ENCODE results near the gene BABAM2. TPM values are rescaled to one million over a fixed set of nuclear protein-coding genes. Genes with fewer than 3 reads are reported as not detected.

The BABAM2 gene
- total and polyA plus RNA-seq, 7 donors = 34.2 to 74.5 (median 52.3) TPM

DNA sequence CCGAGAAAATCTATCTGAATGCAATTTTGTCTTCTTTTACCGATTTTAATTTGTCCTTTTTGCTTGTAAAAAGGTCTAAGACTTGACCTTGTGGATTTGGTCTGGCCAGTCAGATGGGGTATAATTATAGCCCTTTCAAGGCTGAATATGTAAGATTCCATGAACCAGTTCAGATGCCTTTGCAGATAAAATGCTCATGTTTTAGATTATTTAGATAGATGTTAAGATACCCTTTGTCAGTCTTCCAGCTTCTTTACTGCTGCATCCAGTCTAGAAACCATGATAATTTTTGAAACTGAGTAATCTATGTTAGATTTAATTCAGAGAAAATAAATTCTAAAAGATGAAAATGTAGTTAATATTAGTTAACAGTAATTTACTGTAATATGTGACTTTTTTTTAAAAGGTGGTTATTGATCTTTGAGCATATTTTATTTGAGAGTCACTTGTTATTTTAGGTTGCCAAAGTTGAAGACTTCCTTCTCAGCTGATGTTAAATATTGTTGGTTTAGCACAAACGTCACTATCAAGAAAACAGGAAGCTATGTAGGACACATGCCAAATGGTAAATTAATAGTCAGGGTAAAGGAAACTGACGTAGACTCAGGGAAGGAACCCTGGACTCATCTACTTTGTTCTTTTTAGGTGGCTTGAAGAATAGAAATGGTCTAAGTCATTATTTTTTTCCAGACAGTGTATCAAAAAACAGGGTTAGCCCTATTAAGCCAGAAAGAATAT, 29.8 kb downstream of the BABAM2 start:
- 23 to 28% (median 25%) methylated on average over 4 of the region's 4 CpGs for WGBS, 3 donors
- Histone ChIP-seq H3K4me1 (peaks cover 38% of the 10 kb centered on the region), H3K27ac (peak overlapping the region; percentile 53), H3K9me3 (no peaks in the 10 kb centered on the region), H3K36me3 (ENCODE audit: insufficient read depth in 1 of 2, low read depth in 1 of 2) (no peaks in the 10 kb centered on the region), H3K4me3 (peak overlapping the region; percentile 3), H3K27me3 (ENCODE audit: insufficient read depth in 3 of 3, low read length in 2 of 3) (no peaks in the 10 kb centered on the region)
- DNase-seq (no peak), ATAC-seq (peak; percentile 42 to 49 (median 45))
- intact Hi-C loops (cut with DNase I) = no loop called here
- TF ChIP-seq, protein P1, sequence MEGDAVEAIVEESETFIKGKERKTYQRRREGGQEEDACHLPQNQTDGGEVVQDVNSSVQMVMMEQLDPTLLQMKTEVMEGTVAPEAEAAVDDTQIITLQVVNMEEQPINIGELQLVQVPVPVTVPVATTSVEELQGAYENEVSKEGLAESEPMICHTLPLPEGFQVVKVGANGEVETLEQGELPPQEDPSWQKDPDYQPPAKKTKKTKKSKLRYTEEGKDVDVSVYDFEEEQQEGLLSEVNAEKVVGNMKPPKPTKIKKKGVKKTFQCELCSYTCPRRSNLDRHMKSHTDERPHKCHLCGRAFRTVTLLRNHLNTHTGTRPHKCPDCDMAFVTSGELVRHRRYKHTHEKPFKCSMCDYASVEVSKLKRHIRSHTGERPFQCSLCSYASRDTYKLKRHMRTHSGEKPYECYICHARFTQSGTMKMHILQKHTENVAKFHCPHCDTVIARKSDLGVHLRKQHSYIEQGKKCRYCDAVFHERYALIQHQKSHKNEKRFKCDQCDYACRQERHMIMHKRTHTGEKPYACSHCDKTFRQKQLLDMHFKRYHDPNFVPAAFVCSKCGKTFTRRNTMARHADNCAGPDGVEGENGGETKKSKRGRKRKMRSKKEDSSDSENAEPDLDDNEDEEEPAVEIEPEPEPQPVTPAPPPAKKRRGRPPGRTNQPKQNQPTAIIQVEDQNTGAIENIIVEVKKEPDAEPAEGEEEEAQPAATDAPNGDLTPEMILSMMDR (IDR thresholded peaks at IDR 0.05) = no peak

DNA sequence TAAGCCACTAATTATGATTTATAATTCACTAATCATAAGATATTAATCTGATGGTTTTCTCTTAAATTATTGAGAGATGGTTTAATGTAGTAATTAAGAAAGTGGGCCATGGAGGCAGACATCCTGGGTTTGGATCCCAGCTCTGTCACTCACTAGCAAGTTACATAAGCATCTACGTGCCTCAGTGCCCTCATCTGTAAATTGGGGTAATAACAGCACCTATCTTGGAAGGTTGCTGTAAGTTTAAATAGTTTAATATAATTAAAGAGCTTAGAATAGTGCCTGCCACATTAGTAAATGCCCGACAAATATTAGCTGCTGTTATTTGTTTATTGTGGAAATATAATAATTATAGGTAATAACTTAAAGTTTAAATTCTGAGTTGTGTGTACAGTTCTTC, 30.9 kb downstream of the BABAM2 start:
- intact Hi-C loops (cut with DNase I) = no loop called here
- TF ChIP-seq, protein P1 (IDR thresholded peaks at IDR 0.05) = no peak
- H3K36me3 ChIP-seq (ENCODE audit: insufficient read depth in 1 of 2, low read depth in 1 of 2) = no peaks in the 10 kb centered on the region
- H3K27me3 ChIP-seq (ENCODE audit: insufficient read depth in 3 of 3, low read length in 2 of 3) = no peaks in the 10 kb centered on the region
- ATAC-seq = no peak
- H3K4me3 ChIP-seq = no peak overlapping the region
- no peaks in the 10 kb centered on the region for H3K9me3 ChIP-seq
- H3K27ac ChIP-seq = peak overlapping the region; percentile 53
- no peak for DNase-seq
- WGBS, 3 donors = 95 to 100% (median 98%) methylated on average over 2 of the region's 2 CpGs
- H3K4me1 ChIP-seq = peaks cover 27% of the 10 kb centered on the region

DNA sequence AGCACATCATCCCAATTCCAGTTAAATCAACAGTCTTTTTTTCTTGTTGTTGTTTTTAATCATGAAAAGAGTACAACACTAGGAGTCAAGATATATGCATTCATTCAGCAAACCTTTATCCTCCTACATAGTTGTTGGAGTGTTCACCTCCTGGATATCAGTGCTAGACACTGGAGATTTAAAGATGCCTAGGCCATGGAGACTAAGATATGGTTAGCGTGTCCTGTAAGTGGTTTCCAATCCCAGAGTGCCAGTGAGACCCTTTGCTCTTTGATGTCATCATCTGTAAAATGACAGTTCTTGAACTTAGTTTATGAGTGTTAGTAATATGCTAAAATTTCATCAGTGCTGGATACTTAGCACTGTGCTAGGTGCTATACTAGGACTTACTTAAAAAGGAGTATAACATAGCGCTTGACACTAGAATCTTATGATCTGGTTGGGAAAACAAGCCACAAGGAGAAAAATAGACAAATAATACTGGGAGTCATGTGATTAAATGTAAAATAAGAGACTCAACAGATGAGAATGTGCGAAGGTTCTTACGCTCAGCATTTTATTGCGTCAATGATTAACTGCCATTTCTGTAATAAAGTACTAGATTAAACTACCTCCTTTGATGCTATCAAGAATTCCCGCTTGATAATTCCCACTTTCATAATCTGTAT, 31.5 kb downstream of the BABAM2 start:
- Histone ChIP-seq H3K36me3 (ENCODE audit: insufficient read depth in 1 of 2, low read depth in 1 of 2) (no peaks in the 10 kb centered on the region), H3K27ac (no peak overlapping the region), H3K9me3 (no peaks in the 10 kb centered on the region), H3K27me3 (ENCODE audit: insufficient read depth in 3 of 3, low read length in 2 of 3) (no peaks in the 10 kb centered on the region), H3K4me3 (no peak overlapping the region), H3K4me1 (peaks cover 26% of the 10 kb centered on the region)
- ATAC-seq (no peak), DNase-seq (no peak)
- 90 to 98% (median 91%) methylated on average over 6 of the region's 6 CpGs for WGBS, 3 donors
- TF ChIP-seq, protein P1 (IDR thresholded peaks at IDR 0.05) = no peak
- intact Hi-C loops (cut with DNase I) = no loop called here

DNA sequence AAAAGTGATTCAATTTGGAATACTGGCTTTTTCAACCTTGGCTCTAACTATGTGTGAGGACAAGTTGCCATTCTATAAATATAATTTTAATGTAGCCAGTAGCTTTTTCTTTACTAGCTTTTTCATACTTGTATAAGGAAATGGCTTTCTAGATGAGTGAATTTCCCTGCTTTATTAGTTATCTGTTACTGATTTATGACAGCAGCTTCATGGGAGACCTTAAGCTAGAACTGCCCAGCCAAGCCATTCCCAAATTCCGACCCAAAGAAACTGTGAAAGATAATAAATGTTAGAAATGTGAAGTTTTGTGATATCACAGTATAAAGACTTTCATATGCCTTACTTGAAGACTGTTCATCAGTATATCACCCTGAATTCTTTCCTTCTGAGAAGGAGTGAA, 32.3 kb downstream of the BABAM2 start:
- Histone ChIP-seq H3K9me3 (no peaks in the 10 kb centered on the region), H3K4me3 (no peak overlapping the region), H3K27ac (no peak overlapping the region), H3K36me3 (ENCODE audit: insufficient read depth in 1 of 2, low read depth in 1 of 2) (no peaks in the 10 kb centered on the region), H3K4me1 (peaks cover 26% of the 10 kb centered on the region), H3K27me3 (ENCODE audit: insufficient read depth in 3 of 3, low read length in 2 of 3) (no peaks in the 10 kb centered on the region)
- no peak for ATAC-seq
- TF ChIP-seq, protein P1 (IDR thresholded peaks at IDR 0.05) = no peak
- intact Hi-C loops (cut with DNase I) = no loop called here
- no peak for DNase-seq
- WGBS, 3 donors = 92 to 98% (median 94%) methylated on average over 1 of the region's 1 CpG
